Immature natural killer cell (primary cell): ENCODE results near the gene ERAL1. TPM values are rescaled to one million over a fixed set of nuclear protein-coding genes. Genes with fewer than 3 reads are reported as not detected.

Source experiments
- DNase-seq, 3 donors: peaks; one replicate each; pipeline ENCODE4 v3.0.0; 2022; ENCODE audit warnings: mixed read lengths in 1 of 3
- H3K27ac Mint-ChIP-seq, 6 donors: one replicate each; pipeline ENCODE4 v1.8.0; 2020; ENCODE audit warnings: mixed read lengths in 6 of 6, mild to moderate bottlenecking in 5 of 6, inconsistent platforms in 4 of 6, moderate library complexity in 3 of 6
- H3K27me3 Mint-ChIP-seq, 3 donors: one replicate each; pipeline ENCODE4 v1.8.0; 2020 to 2021; ENCODE audit warnings: low read depth in 3 of 3, mild to moderate bottlenecking in 3 of 3, mixed read lengths in 3 of 3, moderate library complexity in 3 of 3, inconsistent platforms in 1 of 3
- H3K36me3 Mint-ChIP-seq, 3 donors: one replicate each; pipeline ENCODE4 v1.8.0; 2020; ENCODE audit warnings: mixed read lengths in 3 of 3, inconsistent platforms in 2 of 3, mild to moderate bottlenecking in 2 of 3
- H3K4me1 Mint-ChIP-seq, 2 donors: one replicate each; pipeline ENCODE4 v1.8.0; 2020; ENCODE audit warnings: inconsistent platforms in 2 of 2, mild to moderate bottlenecking in 2 of 2, mixed read lengths in 2 of 2, moderate library complexity in 1 of 2
- H3K4me3 Mint-ChIP-seq, 5 donors: one replicate each; pipeline ENCODE4 v1.8.0; 2020; ENCODE audit warnings: mild to moderate bottlenecking in 5 of 5, mixed read lengths in 5 of 5, inconsistent platforms in 3 of 5, moderate library complexity in 3 of 5
- H3K9me3 Mint-ChIP-seq, 6 donors: one replicate each; pipeline ENCODE4 v1.8.0; 2020; ENCODE audit warnings: mild to moderate bottlenecking in 6 of 6, mixed read lengths in 6 of 6, inconsistent platforms in 4 of 6, moderate library complexity in 3 of 6
- polyA plus RNA-seq, 3 donors: library from polyadenylated mRNA; unstranded; fragments of 300-500 nt; fragmentation: Illumina TruSeq; gene quantifications; one replicate each; pipeline ENCODE4 v1.2.3, GENCODE V29; 2021

The ERAL1 gene
- polyA plus RNA-seq: 10 to 100 TPM; 32.6 to 48.9 (median 43.5) TPM

DNA sequence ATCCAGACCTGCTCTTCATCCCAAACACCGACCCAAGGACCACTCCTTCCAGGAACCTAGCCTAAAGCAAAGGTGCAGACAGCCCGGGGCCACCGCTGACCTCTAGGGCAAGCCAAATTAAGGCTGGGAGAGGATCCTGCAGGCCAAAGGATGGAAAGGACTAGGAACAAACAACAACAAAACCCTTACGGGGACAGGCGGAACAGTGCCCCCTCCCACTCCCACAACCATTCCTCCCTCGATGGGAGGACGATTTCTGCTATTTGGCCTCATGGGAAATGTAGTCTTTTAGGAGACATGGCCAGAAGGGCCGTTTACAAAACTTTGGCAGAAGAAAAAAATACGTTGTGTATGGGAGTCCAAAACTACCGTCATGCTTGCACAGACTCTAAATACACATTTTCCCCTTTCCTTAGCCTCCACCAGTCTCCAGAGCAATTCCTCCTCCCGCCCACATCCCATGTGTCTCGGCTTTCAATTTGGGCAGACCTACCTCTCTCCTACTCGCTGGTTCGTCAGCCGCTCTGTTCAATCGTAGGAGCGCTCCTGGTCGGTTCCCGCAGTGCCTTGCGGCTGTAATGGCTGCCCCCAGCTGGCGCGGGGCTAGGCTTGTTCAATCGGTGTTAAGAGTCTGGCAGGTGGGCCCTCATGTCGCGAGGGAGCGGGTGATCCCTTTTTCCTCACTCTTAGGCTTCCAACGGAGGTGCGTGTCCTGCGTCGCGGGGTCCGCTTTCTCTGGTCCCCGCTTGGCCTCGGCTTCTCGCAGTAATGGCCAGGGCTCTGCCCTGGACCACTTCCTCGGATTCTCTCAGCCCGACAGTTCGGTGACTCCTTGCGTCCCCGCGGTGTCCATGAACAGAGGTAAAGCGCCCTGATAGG is at the start of gene ERAL1:
TSS of gene ERAL1 (plus strand) at position 560 of the 879 bp plus-strand sequence. CDS start at position 579, 19 bp downstream.
- Mint-ChIP-seq H3K9me3 (no peaks in the 10 kb centered on the region), H3K27me3 (peaks cover 0 to 4% (median 0%) of the 10 kb centered on the region in 3 donors), H3K27ac (peak within 1 kb of the TSS; percentile 74 to 92 (median 88)), H3K4me1 (peaks cover 15 to 16% of the 10 kb centered on the region in 2 donors), H3K36me3 (peaks cover 8 to 14% (median 11%) of the 10 kb centered on the region in 3 donors), H3K4me3 (peak within 1 kb of the TSS; percentile 87 to 97 (median 95))
- DNase-seq: peak; percentile 79 to 81 (median 79)

DNA sequence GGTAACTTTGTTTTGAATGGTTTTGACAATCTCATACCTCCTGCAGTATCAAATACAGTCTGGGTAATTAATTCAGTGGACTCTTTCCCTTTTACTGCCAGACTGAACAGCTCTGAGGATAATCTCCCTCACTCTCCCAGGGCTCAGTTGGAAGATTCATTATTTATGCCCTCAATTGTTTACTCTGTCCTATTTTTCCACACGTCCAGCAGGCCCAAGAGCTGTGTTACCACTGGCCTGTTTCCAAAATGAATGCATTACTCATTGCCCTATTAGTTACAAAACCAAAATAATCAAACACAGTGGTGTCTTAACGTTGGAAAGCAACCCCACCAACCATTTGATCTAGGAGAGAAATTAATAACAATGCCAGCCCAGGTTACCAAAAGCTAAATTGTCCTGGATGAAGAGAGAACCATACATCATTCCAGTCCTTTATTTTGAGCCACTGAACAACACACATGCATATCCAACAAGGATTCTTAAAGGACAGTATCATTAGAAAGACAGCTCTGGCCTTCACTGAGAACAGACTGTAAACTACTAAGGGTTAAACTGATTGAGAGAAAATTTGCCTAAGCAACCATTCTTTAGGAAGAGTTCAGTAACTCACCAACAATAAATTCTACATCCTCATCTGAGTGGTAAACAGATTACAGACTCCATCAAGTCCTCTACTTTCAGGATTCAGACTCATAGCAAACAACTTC is 46.7 kb upstream of the ERAL1 start:
- no peak for DNase-seq
- H3K27ac Mint-ChIP-seq: peak overlapping the region; percentile 0 to 43 (median 19)
- H3K36me3 Mint-ChIP-seq: peaks cover 0 to 7% (median 0%) of the 10 kb centered on the region in 3 donors
- no peaks in the 10 kb centered on the region for H3K9me3 Mint-ChIP-seq
- peaks cover 0 to 2% (median 2%) of the 10 kb centered on the region in 3 donors for H3K27me3 Mint-ChIP-seq
- peaks cover 20 to 25% of the 10 kb centered on the region in 2 donors for H3K4me1 Mint-ChIP-seq
- no peak overlapping the region for H3K4me3 Mint-ChIP-seq

DNA sequence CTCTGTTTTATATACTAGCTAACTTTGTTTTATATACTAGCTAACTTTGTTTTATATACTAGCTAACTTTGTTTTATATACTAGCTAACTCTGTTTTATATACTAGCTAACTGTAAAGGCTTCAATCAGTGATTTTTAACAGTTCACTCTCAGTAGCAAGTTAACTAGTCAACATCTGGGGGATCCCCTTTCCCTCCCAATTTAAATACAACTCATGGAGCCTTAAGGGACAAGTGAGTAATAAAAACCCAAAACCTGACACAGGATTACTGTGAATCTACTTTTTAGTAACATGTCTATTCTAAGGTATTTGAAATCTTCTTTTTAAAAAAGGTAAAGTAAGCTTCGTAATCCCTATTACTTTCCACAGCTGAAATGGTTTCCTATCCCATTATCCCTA is 44.4 kb upstream of the ERAL1 start:
- peak overlapping the region in 1 of 5 donors; percentile 47 for H3K4me3 Mint-ChIP-seq
- no peak for DNase-seq
- H3K9me3 Mint-ChIP-seq: no peaks in the 10 kb centered on the region
- peaks cover 20 to 28% of the 10 kb centered on the region in 2 donors for H3K4me1 Mint-ChIP-seq
- H3K27ac Mint-ChIP-seq: no peak overlapping the region
- H3K36me3 Mint-ChIP-seq: peaks cover 0 to 4% (median 0%) of the 10 kb centered on the region in 3 donors
- peaks cover 0 to 2% (median 2%) of the 10 kb centered on the region in 3 donors for H3K27me3 Mint-ChIP-seq

DNA sequence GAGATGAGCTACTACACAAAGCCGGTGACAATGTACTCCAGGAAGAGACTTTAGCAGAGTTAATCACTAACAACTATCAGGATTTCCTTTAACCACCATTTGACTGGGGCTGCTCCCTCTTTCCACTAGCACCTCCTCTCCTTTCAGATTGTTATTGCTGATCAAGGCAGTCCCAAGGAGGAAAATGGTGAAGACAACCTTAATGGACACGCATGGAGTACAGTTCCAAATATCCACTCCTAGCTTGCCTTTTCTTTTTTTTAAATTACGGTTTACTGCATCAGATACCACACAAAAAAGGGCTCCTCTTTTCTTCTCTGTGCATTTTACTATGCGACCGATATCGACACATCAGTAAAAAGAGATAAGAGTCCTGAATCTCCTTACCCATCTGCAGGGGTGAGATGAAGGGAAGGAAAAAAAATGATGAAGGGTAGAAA is 43.1 kb upstream of the ERAL1 start:
- H3K4me1 Mint-ChIP-seq: peaks cover 20 to 32% of the 10 kb centered on the region in 2 donors
- peak; percentile 1 to 6 (median 4) for DNase-seq
- peaks cover 0 to 2% (median 2%) of the 10 kb centered on the region in 3 donors for H3K27me3 Mint-ChIP-seq
- H3K36me3 Mint-ChIP-seq: no peaks in the 10 kb centered on the region
- H3K4me3 Mint-ChIP-seq: peak overlapping the region; percentile 92 to 95 (median 93)
- H3K9me3 Mint-ChIP-seq: no peaks in the 10 kb centered on the region
- H3K27ac Mint-ChIP-seq: peak overlapping the region; percentile 86 to 95 (median 90)

- Mint-ChIP-seq H3K4me1 (peaks cover 20 to 34% of the 10 kb centered on the region in 2 donors), H3K27ac (peak overlapping the region; percentile 88 to 99 (median 96)), H3K36me3 (no peaks in the 10 kb centered on the region), H3K4me3 (peak overlapping the region; percentile 92 to 95 (median 93)), H3K9me3 (no peaks in the 10 kb centered on the region), H3K27me3 (peaks cover 0 to 2% (median 2%) of the 10 kb centered on the region in 3 donors)
- peak; percentile 95 to 96 (median 95) for DNase-seq
Measured at GRCh38 chr17:28812091-28812747, 42.6 kb upstream of the ERAL1 start.

- Mint-ChIP-seq H3K27ac (peak overlapping the region; percentile 88 to 99 (median 96)), H3K36me3 (no peaks in the 10 kb centered on the region), H3K4me3 (peak overlapping the region; percentile 92 to 95 (median 93)), H3K4me1 (peaks cover 20 to 30% of the 10 kb centered on the region in 2 donors), H3K9me3 (no peaks in the 10 kb centered on the region), H3K27me3 (peaks cover 0 to 2% (median 2%) of the 10 kb centered on the region in 3 donors)
- DNase-seq: peak in 1 of 3 donors; percentile 64
Measured at GRCh38 chr17:28812748-28813377, 42.0 kb upstream of the ERAL1 start.

GRCh38 chr17:28816540-28816939 is 38.3 kb upstream of the ERAL1 start:
- Mint-ChIP-seq H3K9me3 (no peaks in the 10 kb centered on the region), H3K27ac (peak overlapping the region in 3 of 6 donors; percentile 13 to 60 (median 34)), H3K4me1 (peaks cover 10 to 15% of the 10 kb centered on the region in 2 donors), H3K36me3 (no peaks in the 10 kb centered on the region), H3K4me3 (no peak overlapping the region), H3K27me3 (peaks cover 0 to 2% (median 2%) of the 10 kb centered on the region in 3 donors)
- no peak for DNase-seq

- Mint-ChIP-seq H3K4me3 (no peak overlapping the region), H3K4me1 (peaks cover 2 to 16% of the 10 kb centered on the region in 2 donors), H3K27ac (peak overlapping the region in 5 of 6 donors; percentile 1 to 55 (median 50)), H3K9me3 (no peaks in the 10 kb centered on the region), H3K36me3 (peaks cover 0 to 3% (median 0%) of the 10 kb centered on the region in 3 donors), H3K27me3 (no peaks in the 10 kb centered on the region)
- DNase-seq: no peak
Measured at GRCh38 chr17:28818819-28819221, 36.0 kb upstream of the ERAL1 start.

DNA sequence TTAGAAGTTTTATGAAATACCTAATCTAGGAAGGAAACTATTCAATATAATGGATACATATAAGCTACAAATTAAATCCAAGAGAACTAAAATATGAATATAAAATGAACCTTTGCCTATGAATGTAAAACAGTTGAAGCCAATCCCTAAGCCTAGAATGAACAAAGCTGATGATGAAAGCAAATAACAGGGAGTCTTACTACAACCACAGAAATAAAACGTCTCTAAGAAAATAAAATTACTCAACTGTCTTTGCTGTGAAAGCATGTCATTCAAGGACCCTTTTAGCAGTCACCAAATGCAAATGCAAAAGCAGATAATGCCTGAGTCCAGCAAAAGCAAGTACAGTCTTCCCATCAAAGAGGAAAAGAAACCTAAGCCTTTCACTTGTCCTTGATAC is 35.2 kb upstream of the ERAL1 start:
- no peak for DNase-seq
- Mint-ChIP-seq H3K9me3 (no peaks in the 10 kb centered on the region), H3K4me1 (peaks cover 2 to 16% of the 10 kb centered on the region in 2 donors), H3K4me3 (no peak overlapping the region), H3K27me3 (no peaks in the 10 kb centered on the region), H3K36me3 (peaks cover 0 to 3% (median 0%) of the 10 kb centered on the region in 3 donors), H3K27ac (peak overlapping the region in 4 of 6 donors; percentile 2 to 64 (median 12))

GRCh38 chr17:28827672-28828071 is 27.1 kb upstream of the ERAL1 start:
- peaks cover 9 to 29% of the 10 kb centered on the region in 2 donors for H3K4me1 Mint-ChIP-seq
- H3K27ac Mint-ChIP-seq: peak overlapping the region in 3 of 6 donors; percentile 1 to 56 (median 13)
- no peaks in the 10 kb centered on the region for H3K9me3 Mint-ChIP-seq
- no peak for DNase-seq
- H3K27me3 Mint-ChIP-seq: peaks cover 0 to 2% (median 0%) of the 10 kb centered on the region in 3 donors
- peaks cover 3 to 11% (median 10%) of the 10 kb centered on the region in 3 donors for H3K36me3 Mint-ChIP-seq
- no peak overlapping the region for H3K4me3 Mint-ChIP-seq

GRCh38 chr17:28828294-28829040 is 26.3 kb upstream of the ERAL1 start:
- H3K27me3 Mint-ChIP-seq: peaks cover 0 to 2% (median 0%) of the 10 kb centered on the region in 3 donors
- no peak overlapping the region for H3K4me3 Mint-ChIP-seq
- no peaks in the 10 kb centered on the region for H3K9me3 Mint-ChIP-seq
- DNase-seq: no peak
- peaks cover 2 to 11% (median 10%) of the 10 kb centered on the region in 3 donors for H3K36me3 Mint-ChIP-seq
- no peak overlapping the region for H3K27ac Mint-ChIP-seq
- peaks cover 7 to 22% of the 10 kb centered on the region in 2 donors for H3K4me1 Mint-ChIP-seq

DNA sequence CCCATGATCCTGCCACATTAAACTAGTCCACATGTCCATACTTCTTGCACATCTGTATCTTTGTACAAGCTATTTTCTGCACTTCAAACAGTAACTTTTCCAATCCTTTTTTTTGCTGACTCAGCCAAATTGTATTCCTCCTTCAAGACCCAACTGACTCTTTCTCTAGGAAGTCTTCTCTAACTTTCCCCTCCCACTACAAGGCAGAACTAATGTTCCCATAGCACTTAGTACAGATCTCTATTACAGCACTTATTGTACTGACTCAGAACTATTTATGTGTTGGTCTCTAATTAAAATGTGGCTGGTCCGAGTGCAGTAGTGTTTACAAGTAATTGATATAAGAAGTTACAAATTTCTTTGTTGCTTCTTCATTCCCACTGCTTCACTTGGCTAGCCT is 20.4 kb upstream of the ERAL1 start:
- H3K9me3 Mint-ChIP-seq: no peaks in the 10 kb centered on the region
- peaks cover 0 to 12% (median 9%) of the 10 kb centered on the region in 3 donors for H3K36me3 Mint-ChIP-seq
- no peak for DNase-seq
- peaks cover 12 to 21% of the 10 kb centered on the region in 2 donors for H3K4me1 Mint-ChIP-seq
- H3K27me3 Mint-ChIP-seq: peaks cover 0 to 2% (median 0%) of the 10 kb centered on the region in 3 donors
- H3K27ac Mint-ChIP-seq: peak overlapping the region in 2 of 6 donors; percentile 1 to 31
- no peak overlapping the region for H3K4me3 Mint-ChIP-seq
